HG02840 (cell line): Measurements from ENCODE around the gene DNAJA4.

Experiments
- ATAC-seq: cut with Tn5 transposase; IDR thresholded peaks from one replicate; pipeline ENCODE4 v1.9.1; 2021; ENCODE audit warnings: mild to moderate bottlenecking, moderate library complexity, moderate number of reproducible peaks; ENCODE audit not compliant: unreplicated experiment, low FRiP score

Gene DNAJA4

DNA sequence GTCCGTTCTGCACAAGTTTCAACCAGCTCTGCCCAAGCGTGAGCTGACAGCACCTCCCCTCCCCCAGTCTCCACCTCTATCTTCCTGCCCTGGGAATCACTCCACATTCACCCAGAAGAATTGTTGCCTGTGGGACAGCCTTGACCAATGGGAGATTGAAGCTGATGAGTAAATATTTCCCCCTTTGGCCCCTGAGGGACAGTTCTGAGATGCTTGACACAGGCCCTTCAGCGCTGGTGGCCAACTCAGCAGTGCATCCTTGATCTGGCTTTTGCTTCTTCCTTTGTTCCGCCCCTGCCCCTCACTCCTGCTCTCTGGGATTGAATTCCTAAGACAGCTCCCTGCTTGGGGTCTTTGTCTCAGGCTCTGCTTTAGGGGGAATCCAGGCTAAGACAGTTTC lies 48.2 kb downstream of the DNAJA4 start:
- no peak for ATAC-seq

DNA sequence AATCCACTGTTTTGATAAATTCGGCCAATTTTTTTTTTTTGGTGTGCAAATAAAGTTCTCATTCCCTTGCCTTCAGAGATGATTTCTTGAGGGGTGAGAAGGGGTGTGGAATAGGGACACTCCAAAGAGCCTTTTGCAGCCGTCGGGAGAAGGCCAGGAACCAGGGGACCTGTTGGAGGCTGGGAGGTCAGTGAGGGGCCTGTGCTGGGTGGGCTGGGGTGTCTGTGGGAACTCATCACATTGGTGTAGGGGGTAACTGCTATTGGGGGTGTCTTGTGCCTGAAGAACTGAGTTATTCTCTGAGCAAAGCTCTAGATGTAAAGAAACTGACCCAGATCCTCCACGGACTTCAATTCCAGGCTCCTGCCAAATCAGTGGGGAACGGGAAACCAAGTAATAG lies 48.6 kb downstream of the DNAJA4 start:
- ATAC-seq, result no peak

DNA sequence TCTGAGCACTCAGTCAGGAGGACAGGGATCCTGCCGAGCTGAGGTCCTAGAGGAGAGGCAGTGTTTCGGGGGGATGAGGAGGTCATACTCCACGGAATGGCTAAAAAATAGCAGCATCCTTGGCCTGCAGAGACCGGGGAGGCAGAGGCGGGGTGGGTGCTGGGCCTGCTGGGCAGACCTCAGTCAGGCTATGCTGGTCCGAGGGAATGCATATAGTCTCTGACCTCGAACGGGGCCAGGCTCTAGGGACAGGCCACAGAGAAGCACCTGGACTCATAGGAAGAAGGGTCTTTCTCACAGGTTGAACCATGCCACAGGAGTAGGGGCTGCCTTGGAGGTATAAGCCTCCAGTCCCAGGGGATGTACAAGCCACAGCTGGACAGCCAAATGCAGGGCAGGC lies 49.0 kb downstream of the DNAJA4 start:
- ATAC-seq, result no peak

DNA sequence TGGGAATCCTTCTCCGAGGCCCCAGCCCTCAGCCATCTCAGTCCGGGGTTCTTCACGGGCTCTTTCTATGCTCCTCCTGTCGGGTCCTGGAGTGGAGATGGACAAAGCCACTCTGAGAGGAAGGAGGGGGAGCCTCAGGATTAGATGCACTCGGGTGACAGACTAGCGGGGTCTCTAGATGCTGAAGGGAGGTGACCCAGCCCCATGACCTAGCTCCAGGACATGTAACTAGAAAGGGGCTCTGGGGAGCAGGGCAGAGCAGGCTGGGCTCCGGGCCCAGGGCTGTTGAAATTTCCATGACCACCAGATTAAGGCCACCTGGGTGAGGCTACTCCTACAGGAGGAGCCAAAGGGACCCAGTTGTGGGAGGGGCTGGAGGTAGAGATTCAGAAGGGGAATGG lies 49.8 kb downstream of the DNAJA4 start:
- no peak for ATAC-seq

DNA sequence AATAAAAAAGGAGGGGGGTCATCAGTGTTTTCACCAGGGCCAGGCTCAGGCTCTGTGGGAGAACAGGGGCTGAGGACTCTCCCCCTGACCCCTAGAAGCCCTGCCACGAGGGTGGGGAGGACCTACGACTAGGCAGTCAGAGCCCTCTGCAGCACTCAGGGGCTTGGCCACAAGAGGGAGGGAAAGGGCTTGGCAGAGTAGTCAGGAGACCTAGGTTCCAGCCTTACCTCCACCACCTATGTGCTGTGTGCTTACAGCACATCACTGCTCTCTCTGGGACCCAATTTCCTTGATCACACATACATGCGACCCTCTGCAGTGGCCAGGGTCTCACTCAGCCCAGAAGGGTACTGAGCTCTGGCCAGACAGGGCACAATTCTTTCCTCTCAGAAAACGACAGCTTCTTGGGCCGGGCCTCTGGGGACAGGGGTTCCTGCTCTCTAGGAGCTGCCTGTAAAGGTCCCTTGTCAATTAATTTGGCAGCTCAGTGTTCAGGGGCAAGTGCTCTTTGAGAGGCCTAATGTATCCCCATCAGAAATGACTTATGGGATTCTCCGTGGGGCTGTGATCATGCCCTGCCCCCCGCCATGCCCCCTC lies 51.4 kb downstream of the DNAJA4 start:
- ATAC-seq, result no peak

DNA sequence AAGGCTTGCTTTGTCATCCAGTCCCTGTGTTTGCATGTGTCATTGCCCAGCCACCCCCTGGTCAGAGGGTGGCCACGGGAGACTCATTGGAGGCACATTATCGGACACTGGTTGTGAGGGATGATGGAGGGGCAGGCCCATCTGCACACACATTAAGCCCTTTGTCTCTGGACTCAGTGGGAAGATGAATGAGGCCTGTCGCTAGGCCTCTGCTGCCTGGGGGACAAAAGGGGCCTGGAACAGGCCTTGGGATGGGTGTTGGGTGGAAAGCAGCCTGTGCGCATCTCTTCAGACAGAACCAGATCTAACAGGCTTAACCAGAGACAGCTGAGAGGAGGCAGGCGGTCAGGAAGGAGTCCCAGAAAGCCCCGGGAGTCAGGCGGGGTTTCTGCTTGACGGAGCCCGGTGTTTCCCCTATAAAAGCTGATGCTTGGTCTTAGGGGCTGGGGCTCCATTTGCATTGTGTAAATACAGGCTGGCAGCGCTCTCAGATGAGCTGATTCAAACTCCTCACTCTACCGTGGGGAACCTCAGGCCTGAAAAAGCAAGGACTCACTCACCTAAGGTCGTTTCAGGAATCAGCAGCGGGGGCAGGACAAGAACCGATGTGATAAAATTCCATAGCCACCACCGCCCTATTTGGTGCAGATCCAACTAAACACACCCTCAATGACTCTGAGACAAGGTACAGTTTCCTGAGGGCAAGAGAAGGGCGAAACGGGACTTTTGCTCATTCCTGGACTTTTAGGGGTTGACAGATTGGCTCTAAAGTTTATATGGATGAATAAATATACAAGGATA lies 52.1 kb downstream of the DNAJA4 start:
- ATAC-seq, result no peak

DNA sequence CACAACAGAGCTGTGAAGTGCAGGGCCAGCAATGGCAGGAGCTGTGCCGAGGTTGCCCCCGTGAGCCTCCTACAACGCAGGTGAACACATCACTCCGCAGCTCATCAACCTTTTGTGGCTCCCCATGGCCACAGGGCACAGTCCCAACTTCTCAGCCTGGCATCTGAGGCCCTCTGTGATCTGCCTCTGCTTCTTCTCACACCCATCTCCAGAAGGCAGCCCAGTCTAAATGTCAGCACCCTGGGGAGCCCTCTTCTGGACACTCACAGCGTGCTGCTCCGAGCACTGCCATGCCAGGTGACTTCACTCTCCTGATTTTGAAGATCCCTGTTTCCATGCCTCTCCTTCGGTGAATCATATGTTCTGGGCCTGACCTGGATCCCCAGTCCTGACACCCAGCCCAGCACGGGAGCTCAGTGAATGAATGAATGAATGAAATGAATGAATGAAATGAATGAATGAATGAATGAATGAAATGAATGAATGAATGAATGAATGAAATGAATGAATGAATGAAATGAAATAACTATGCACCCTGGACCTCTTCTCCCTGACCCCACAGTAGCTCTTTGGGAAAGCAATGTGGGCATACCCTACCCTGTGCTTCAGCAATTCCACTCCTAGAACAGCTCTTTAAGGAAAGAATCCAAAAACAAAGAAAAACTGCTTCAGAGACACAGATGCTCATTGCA lies 52.9 kb downstream of the DNAJA4 start:
- ATAC-seq, result no peak

DNA sequence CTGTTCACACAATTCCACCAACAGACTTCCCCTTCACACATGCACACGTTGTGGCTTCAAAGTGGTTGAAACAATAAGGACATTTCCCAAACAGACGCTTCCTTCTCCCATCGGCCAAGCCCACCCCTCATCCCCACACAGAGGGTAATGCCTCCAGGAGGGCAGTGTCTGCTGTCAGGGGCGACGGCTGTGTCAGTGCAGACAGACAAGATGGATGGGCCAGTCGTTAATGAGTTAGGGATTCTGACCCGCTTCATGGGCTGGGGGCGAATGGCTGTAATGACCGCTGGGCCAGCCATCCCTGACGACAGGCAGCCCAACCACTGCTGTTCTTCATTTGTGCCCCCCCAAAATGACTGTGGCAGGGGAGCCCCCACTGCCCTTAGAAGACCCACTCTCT lies 55.2 kb downstream of the DNAJA4 start:
- no peak for ATAC-seq

DNA sequence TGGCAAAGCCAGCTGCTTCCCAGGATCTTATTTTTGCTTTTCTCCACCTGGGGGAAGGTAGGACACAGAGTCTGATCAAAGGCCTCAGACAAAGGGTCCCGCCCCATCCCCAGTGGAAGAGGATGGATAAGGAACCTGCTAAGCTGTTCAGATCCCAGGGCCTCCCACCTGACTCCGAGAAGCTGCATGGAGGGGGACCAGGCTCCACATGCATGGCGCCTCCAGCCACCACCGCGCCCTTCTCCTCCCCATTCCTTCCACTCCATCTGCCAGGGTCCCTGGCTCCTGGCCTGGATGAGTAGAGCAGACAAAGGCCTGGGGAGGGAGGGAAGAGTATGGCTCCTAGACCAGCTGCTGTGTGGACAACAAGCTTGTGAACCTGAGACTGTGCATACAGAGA lies 55.8 kb downstream of the DNAJA4 start:
- ATAC-seq, result no peak

DNA sequence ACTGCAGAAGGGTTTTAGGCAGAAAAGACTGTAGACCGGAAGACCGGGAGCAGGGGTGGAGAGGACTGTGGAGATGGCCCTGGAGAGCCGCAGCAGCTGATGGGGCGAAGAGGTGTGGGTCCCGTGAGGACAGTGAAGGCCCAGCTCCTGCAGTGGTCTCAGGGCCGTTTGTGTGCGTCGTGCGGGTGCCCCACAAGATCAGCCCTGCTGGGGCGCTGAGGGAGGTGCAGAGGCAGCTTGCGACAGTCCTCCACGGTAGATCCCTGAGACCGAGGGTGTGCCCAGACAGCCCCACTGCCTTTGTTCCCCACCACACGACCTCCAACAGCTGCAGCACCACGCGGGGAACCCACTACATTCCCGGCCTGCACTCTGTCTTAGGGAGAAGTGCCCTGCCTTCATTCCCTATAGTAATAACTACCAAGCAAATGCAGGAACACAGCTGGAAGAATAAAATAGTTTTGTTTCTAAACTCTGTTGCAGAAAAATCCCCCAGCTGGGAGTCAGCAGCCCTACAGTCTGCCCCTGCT lies 56.7 kb downstream of the DNAJA4 start:
- no peak for ATAC-seq

DNA sequence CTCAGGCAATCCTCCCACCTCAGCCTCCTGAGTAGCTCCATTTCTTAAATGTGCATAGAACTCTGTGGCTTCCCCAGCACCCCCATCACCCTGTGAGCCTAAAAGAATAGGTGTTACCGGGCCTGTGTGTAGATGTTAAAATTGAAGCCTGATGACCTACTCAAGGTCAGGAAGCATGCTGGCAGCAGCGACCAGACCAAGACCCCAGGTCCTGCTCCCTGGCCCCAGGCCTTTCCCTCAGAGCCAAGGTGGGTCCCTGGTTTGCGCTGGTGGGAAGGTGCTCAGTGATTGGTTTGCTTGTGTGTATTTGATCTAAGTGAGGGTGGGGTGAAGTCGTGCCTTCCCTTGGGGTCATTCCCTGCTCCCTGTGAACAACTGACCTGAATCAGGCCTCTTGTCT lies 57.4 kb downstream of the DNAJA4 start:
- ATAC-seq, result no peak

DNA sequence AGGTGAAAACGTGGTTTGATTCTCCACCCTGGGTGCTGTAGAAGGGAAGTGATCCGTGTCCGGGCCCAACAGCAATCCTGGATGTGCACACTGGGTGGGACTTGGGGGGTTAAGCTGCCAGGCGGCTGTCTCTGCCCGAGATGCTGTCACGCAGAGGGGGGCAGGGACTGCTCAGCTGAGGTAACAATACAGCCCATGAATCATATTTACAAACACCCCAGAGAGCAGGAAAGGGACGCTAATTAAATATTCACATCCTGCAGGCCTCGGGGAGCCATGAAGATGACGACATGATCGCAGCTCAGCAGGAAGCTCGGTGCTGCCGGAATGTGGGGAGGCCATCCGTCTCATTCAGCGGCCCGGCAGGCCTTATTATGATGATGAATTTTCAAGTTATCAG lies 57.9 kb downstream of the DNAJA4 start:
- ATAC-seq, result no peak

DNA sequence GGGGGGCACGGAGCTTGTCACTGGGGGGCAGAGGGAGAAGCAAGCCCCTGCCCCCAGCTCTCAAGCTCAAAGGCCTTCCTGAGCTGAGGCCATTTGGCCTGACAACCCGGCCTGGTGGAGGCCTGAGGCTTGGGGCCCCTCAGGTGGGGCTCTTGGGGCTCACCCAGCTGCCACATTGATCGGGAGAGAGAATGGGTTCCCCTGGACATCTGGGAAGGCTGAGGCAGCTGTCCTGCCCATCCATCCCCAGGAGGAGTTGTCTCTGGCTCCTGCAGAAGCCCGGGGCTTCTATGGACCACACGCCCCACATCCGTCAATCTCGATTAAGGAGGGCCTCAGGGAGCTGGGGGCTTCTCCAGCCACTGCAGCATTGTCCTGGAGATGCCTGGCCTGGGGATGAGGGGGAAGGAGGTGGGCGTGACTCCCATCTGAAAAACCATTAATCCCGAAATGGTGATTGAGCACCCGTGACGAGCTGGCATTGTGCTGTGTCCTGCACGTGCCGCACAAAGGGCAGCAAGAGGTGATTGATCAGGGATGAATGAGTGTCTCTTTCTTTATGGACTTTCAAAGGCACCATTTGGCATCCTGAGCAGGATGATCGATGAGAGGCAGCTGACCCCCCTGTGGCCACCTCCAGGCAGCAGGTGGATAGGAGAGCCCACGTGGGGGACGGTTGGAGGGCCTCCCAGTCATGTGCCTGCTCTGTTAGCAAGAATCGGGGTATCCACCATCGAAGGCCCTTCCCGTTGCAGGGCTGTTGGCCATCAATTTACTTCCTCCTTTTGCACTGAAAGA lies 58.6 kb downstream of the DNAJA4 start:
- ATAC-seq, result no peak

DNA sequence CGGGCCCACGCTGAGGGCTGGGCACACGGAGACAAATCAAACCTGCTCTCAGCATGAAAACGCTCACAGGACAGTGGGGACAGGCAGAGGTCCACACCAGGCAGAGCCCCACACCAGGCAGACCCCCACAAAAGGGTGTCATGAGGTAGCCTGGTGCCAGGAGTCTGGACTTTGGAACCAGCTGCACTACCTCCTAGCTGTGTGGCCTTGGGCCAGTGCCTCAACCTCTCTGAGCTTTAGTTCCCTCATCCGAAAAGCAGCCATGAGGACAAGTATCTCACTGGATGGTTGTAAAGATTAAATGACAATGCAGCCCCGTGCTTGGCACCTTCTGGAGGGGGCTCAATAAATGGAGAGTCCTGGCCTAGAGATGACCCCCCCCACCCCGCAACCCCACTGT lies 59.3 kb downstream of the DNAJA4 start:
- no peak for ATAC-seq

DNA sequence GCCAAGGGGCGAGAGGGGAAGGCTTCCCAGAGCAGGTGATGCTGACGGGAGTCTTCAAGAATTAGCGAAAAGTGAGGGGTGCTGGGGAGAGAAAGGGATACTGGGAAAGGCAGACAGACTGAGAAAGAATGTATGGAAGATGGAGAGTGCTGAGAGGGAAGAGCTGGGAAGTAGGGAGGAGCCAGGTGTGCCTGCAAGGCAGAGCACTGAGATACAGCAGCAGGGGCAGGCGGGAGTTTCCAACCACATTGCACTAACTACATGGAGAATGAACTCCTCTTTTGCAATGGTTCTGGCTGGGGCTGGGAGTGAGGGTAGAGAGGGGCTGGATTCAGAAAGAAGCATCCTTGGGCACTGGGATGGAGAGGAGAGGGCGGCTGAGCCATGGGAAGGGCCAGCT lies 59.8 kb downstream of the DNAJA4 start:
- no peak for ATAC-seq

DNA sequence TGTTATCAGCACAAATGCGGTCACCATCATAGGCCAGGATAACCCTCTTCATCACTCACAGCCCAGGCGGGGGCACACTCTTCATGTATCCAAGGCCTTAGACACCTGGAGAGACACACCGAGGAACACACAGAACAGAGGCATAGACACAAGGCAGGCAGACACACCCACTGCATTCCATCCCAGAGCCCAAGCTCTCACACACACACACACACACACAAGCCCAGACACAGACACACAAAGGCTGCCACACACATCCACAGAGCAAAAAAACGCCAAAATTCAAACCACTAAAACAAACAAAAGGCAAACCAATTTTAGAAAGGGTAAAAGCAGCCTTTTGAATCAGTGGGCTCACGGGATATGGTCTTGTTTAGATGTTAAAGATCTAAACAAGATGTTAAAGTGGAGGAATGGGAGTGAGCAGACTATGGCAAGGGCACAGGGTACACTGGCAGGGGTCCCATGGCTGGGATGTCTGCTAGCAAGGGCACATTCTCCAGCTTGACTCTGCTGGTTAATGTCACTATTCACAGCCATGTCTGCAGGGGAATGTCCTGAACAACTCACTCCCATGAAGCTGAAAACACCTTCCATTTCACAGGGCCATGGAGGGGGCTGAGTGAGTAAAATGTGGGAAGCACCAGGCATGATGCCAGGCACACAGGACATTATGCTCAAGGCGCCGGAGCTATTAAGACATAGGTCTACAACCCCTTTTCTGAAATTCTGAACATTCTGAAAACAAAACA lies 60.9 kb downstream of the DNAJA4 start:
- ATAC-seq, result no peak

DNA sequence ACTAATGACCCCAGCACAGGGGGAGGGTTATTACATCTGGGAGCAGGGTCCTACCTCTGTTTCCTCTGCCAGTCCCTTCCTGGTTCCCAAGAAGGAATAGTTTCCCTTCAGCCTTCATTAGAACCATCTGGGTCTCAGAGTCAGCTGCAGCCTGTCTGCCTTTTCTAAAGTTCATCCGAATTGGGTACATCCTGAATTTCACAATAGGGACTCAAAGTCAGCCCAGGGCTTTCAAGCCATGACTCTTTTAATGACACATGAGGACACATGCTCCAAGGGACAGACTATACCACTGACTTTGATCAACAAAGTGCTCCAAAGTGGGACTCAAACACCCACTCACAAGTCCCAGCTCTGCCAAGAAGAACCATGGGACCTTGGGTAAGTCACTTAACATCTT lies 63.1 kb downstream of the DNAJA4 start:
- no peak for ATAC-seq

DNA sequence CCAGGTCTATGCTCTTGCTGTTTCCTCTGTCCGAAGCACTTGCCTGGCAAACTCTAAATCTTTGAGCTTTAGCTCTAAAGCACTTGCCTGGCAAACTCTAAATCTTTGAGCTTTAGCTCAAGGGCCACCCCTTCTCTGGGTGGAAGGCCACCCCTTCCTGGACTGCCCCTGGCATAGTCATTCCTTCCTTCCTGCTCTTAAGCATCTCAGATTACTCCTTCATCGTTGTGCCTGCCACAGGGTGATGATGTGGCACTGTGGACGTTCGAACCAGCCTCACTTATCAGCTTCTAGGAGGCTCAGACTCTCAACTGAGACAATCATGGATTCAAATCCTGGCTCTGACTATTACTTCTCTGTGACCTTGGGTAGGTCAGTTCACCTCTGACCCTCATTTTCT lies 65.3 kb downstream of the DNAJA4 start:
- no peak for ATAC-seq
